SK-N-SH treated with all-trans-retinoic acid at 6 μM for 48 hours (cell line): ENCODE measurements around the gene CCT7.
A peak's percentile ranks its signal among the peaks of the same experiment; 100 is the strongest.

ENCODE experiments used
- ATAC-seq: fragments of 200-7000 bp; cut with Tn5 transposase; 3 replicates; pipeline ENCODE4 v1.9.1; 2020; ENCODE audit warnings: mild to moderate bottlenecking, moderate library complexity
- ARNTL ChIP-seq: fragments of 450-650 bp; formaldehyde crosslinking; IDR thresholded peaks from 2 replicates; pipeline ENCODE4 v1.5.0; 2020; ENCODE audit warnings: low read depth, mild to moderate bottlenecking, moderate library complexity, borderline replicate concordance
- BACH2 ChIP-seq: fragments of 250-450 bp; sonication (Bioruptor Pico); IDR thresholded peaks from 2 replicates; pipeline ENCODE4 v1.9.0; 2021; ENCODE audit warnings: mild to moderate bottlenecking, borderline replicate concordance
- CSDC2 ChIP-seq: fragments of 250-450 bp; sonication (Bioruptor Pico); IDR thresholded peaks from 2 replicates; pipeline ENCODE4 v1.5.0; 2020; ENCODE audit warnings: mild to moderate bottlenecking, moderate library complexity
- CSRNP3 ChIP-seq: fragments of 250-450 bp; sonication (Bioruptor Pico); IDR thresholded peaks from 2 replicates; pipeline ENCODE4 v1.5.1; 2021; ENCODE audit warnings: mild to moderate bottlenecking, moderate library complexity
- GLIS3 ChIP-seq: fragments of 250-450 bp; sonication (Bioruptor Pico); IDR thresholded peaks from 2 replicates; pipeline ENCODE4 v1.5.0; 2020; ENCODE audit warnings: mild to moderate bottlenecking, moderate library complexity
- ISL1 ChIP-seq: fragments of 250-450 bp; sonication (Bioruptor Pico); IDR thresholded peaks from 2 replicates; pipeline ENCODE4 v2.1.2; 2022; ENCODE audit warnings: mild to moderate bottlenecking, moderate library complexity
- OSR1 ChIP-seq: fragments of 250-450 bp; sonication (Bioruptor Pico); IDR thresholded peaks from 2 replicates; pipeline ENCODE4 v1.8.0; 2022; ENCODE audit warnings: moderate library complexity, mild to moderate bottlenecking, inconsistent platforms
- PATZ1 ChIP-seq: fragments of 250-450 bp; sonication (Bioruptor Pico); IDR thresholded peaks from 2 replicates; pipeline ENCODE4 v1.8.0; 2020; ENCODE audit warnings: mild to moderate bottlenecking, moderate library complexity, borderline replicate concordance
- RARB ChIP-seq: fragments of 250-450 bp; sonication (Bioruptor Pico); IDR thresholded peaks from 2 replicates; pipeline ENCODE4 v1.8.0; 2021; ENCODE audit warnings: mild to moderate bottlenecking, moderate library complexity
- SNAI2 ChIP-seq: fragments of 250-450 bp; sonication (Bioruptor Pico); IDR thresholded peaks from 2 replicates; pipeline ENCODE4 v1.5.0; 2020; ENCODE audit warnings: mild to moderate bottlenecking, moderate library complexity
- TCF4 ChIP-seq: fragments of 250-450 bp; sonication (Bioruptor Pico); IDR thresholded peaks from 2 replicates; pipeline ENCODE4 v1.8.0; 2021; ENCODE audit warnings: mild to moderate bottlenecking, moderate library complexity, borderline replicate concordance
- TOX ChIP-seq: fragments of 250-450 bp; sonication (Bioruptor Pico); IDR thresholded peaks from 2 replicates; pipeline ENCODE4 v1.8.0; 2021; ENCODE audit warnings: mild to moderate bottlenecking, moderate library complexity, borderline replicate concordance
- TSHZ2 ChIP-seq: fragments of 250-450 bp; sonication (Bioruptor Pico); IDR thresholded peaks from 2 replicates; pipeline ENCODE4 v1.5.0; 2020; ENCODE audit warnings: mild to moderate bottlenecking, moderate library complexity
- ZC3H10 ChIP-seq: fragments of 250-450 bp; sonication (Bioruptor Pico); IDR thresholded peaks from 2 replicates; pipeline ENCODE4 v1.5.1; 2021; ENCODE audit warnings: mild to moderate bottlenecking, moderate library complexity
- ZFP30 ChIP-seq: fragments of 450-650 bp; formaldehyde crosslinking; IDR thresholded peaks from 2 replicates; pipeline ENCODE4 v1.5.0; 2022; ENCODE audit warnings: mild to moderate bottlenecking, moderate library complexity
- ZNF565 ChIP-seq: fragments of 450-650 bp; formaldehyde crosslinking; conservative IDR thresholded peaks from 2 replicates; pipeline ENCODE4 v1.5.0; 2020; ENCODE audit warnings: low read depth, mild to moderate bottlenecking, moderate library complexity
- ZNF70 ChIP-seq: fragments of 450-650 bp; formaldehyde crosslinking; IDR thresholded peaks from 2 replicates; pipeline ENCODE4 v1.5.0; 2020; ENCODE audit warnings: mild to moderate bottlenecking, moderate library complexity
- ZNF8 ChIP-seq: fragments of 450-650 bp; formaldehyde crosslinking; IDR thresholded peaks from 2 replicates; pipeline ENCODE4 v1.5.0; 2020; ENCODE audit warnings: mild to moderate bottlenecking, moderate library complexity
- TF ChIP-seq, protein P1 (sequence below): fragments of 250-450 bp; sonication (Bioruptor Pico); IDR thresholded peaks from 2 replicates; pipeline ENCODE4 v1.8.0; 2021; ENCODE audit warnings: low read depth, mild to moderate bottlenecking, moderate library complexity, borderline replicate concordance
- TF ChIP-seq, protein P2 (sequence below): fragments of 250-450 bp; sonication (Bioruptor Pico); IDR thresholded peaks from 2 replicates; pipeline ENCODE4 v1.5.1; 2020; ENCODE audit warnings: low read depth, mild to moderate bottlenecking, moderate library complexity

CCT7 gene

DNA sequence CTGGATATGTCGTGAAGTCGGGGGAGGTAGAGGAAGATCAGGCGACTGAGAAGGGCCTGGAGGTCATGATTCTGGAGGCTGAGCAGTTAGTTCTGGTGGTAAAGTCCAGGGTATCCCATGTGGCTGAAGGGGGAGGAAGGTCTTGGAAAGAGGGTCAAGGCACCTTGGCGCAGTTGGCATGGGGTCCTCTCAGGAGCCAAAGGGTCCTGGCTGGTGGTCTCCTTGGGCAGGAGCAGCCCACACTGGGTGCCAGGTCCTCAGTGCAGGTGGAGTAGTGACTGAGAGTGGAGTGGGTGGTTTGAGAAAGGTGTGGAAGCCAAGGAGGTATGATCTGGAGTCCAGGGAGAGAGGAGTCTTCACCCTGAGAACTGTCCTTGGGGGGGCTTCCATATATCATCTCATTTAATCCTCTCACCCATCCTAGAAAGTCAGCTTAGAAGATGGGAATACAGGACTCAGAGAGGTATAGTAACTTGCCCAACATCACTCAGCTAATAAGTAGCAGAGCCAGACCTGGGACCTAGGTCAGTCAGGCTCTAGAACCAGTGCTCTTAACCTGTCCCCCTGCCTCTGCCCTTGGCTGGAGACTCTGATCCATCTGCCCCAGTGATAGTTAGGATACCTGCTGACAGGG lies 25.7 kb downstream of the CCT7 start:
- ATAC-seq = no peak; the same call in 2 of the 3 replicates
- TF ChIP-seq SNAI2 (CRISPR knock-in tag) (no peak), TOX (no peak), GLIS3 (no peak), ZFP30 (CRISPR knock-in tag) (no peak), ZC3H10 (CRISPR knock-in tag) (no peak), ZNF70 (CRISPR knock-in tag) (no peak), ISL1 (CRISPR knock-in tag) (no peak), CSRNP3 (no peak), BACH2 (CRISPR knock-in tag) (no peak), RARB (CRISPR knock-in tag) (no peak), OSR1 (CRISPR knock-in tag) (no peak), TSHZ2 (CRISPR knock-in tag) (no peak), CSDC2 (CRISPR knock-in tag) (no peak)
- TF ChIP-seq, protein P1, sequence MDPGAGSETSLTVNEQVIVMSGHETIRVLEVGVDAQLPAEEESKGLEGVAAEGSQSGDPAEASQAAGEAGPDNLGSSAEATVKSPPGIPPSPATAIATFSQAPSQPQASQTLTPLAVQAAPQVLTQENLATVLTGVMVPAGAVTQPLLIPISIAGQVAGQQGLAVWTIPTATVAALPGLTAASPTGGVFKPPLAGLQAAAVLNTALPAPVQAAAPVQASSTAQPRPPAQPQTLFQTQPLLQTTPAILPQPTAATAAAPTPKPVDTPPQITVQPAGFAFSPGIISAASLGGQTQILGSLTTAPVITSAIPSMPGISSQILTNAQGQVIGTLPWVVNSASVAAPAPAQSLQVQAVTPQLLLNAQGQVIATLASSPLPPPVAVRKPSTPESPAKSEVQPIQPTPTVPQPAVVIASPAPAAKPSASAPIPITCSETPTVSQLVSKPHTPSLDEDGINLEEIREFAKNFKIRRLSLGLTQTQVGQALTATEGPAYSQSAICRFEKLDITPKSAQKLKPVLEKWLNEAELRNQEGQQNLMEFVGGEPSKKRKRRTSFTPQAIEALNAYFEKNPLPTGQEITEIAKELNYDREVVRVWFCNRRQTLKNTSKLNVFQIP (CRISPR knock-in tag) = no peak
- TF ChIP-seq, protein P2, sequence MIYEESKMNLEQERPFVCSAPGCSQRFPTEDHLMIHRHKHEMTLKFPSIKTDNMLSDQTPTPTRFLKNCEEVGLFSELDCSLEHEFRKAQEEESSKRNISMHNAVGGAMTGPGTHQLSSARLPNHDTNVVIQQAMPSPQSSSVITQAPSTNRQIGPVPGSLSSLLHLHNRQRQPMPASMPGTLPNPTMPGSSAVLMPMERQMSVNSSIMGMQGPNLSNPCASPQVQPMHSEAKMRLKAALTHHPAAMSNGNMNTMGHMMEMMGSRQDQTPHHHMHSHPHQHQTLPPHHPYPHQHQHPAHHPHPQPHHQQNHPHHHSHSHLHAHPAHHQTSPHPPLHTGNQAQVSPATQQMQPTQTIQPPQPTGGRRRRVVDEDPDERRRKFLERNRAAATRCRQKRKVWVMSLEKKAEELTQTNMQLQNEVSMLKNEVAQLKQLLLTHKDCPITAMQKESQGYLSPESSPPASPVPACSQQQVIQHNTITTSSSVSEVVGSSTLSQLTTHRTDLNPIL (CRISPR knock-in tag) = no peak

- peak; percentile 71 for ATAC-seq
- no peak for TF ChIP-seq TSHZ2 (CRISPR knock-in tag)
- no peak for TF ChIP-seq ARNTL (CRISPR knock-in tag)
- TF ChIP-seq CSRNP3 = no peak
- no peak for TF ChIP-seq ZNF8 (CRISPR knock-in tag)
- TF ChIP-seq PATZ1 = no peak
- no peak for TF ChIP-seq OSR1 (CRISPR knock-in tag)
- TF ChIP-seq TCF4 (CRISPR knock-in tag) = no peak
- TF ChIP-seq ZC3H10 (CRISPR knock-in tag) = no peak
- no peak for TF ChIP-seq BACH2 (CRISPR knock-in tag)
- TF ChIP-seq CSDC2 (CRISPR knock-in tag) = no peak
- TF ChIP-seq ZNF565 (CRISPR knock-in tag) = no peak
- no peak for TF ChIP-seq ZFP30 (CRISPR knock-in tag)
- TF ChIP-seq, all 23 proteins: peak for 0
These were observed 26.4 kb downstream of the CCT7 start for GRCh38 chr2:73260338-73260984.
